Stimulated activated CD8-positive, alpha-beta memory T cell treated with anti-CD3 and anti-CD28 coated beads, Interleukin-4, amount 100 ng/mL, for 24 hours (primary cell): Measurements from ENCODE around the gene CSNK2A1.

ENCODE experiments used
- DNase-seq: peaks from one replicate; pipeline ENCODE4 v3.0.0-alpha.2; 2020; ENCODE audit warnings: low read depth

The CSNK2A1 gene

GRCh38 chr20:430091-430999 lies 113.2 kb downstream of the CSNK2A1 start:
- DNase-seq: no peak

DNA sequence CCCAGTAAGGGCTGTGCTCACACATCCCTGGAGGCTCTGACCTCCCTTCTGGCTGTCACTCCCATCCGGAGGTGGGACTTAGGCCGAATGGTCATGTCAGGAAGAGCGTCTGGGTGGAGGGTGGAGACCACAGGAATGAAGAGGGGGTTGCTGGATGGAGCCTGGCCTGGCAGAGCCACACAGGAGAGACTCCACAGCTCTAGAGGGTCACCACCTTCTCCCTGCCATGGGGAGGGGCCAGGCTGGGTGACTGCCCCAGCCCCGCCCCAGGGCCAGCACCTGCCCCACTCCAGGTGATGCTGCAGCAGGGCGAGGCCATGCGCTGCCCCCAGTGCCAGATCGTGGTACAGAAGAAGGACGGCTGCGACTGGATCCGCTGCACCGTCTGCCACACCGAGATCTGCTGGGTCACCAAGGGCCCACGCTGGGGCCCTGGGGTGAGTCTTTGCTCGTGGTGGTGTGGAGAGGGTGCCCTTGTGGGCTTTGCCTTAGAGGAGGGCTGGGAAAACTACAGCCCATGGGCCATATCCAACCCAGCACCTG lies 114.9 kb downstream of the CSNK2A1 start:
- DNase-seq: no peak

GRCh38 chr20:427849-428657 lies 115.5 kb downstream of the CSNK2A1 start:
- no peak for DNase-seq

DNA sequence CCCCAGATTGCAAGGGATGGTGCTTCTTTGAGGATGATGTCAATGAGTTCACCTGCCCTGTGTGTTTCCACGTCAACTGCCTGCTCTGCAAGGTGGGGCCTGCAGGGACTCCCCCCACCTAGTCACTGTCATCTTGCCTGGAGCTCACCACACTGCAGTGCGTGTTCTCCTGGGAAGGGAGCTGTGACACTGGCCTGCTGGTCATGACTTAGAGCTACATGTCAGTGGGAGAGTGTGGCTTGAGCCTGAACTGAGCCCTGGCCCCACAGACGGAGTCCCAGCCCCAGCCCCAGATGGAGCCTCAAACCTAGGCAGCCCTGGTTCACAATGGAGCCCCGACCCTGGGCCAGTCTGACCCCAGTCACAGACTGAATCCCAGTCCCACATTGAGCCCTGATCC lies 116.2 kb downstream of the CSNK2A1 start:
- DNase-seq: no peak

DNA sequence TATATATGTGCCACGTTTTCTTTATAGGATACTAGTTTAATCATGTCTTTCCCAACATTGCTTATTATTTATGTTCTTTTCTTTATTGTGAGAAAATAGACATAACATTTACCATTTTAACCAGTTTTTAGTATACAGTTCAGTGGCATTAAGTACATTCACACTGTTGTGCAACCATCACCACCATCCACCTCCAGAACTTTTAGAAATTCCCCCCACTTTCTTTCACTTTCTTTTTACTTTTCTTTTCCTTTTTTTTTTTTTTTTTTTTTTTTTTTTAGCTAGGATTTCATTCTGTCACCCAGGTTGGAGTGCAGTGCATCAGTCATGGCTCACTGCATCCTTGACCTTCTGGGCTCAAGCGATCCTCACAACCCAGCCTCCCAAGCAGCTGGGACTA lies 117.0 kb downstream of the CSNK2A1 start:
- no peak for DNase-seq
